NCI-H446 (cell line): ENCODE results near the gene SLC6A15.

Experiments used
- DNase-seq, 2 experiments: peaks; one replicate each; lab custom pipeline; 2025; lab: John Stamatoyannopoulos, UW

SLC6A15 gene

DNA sequence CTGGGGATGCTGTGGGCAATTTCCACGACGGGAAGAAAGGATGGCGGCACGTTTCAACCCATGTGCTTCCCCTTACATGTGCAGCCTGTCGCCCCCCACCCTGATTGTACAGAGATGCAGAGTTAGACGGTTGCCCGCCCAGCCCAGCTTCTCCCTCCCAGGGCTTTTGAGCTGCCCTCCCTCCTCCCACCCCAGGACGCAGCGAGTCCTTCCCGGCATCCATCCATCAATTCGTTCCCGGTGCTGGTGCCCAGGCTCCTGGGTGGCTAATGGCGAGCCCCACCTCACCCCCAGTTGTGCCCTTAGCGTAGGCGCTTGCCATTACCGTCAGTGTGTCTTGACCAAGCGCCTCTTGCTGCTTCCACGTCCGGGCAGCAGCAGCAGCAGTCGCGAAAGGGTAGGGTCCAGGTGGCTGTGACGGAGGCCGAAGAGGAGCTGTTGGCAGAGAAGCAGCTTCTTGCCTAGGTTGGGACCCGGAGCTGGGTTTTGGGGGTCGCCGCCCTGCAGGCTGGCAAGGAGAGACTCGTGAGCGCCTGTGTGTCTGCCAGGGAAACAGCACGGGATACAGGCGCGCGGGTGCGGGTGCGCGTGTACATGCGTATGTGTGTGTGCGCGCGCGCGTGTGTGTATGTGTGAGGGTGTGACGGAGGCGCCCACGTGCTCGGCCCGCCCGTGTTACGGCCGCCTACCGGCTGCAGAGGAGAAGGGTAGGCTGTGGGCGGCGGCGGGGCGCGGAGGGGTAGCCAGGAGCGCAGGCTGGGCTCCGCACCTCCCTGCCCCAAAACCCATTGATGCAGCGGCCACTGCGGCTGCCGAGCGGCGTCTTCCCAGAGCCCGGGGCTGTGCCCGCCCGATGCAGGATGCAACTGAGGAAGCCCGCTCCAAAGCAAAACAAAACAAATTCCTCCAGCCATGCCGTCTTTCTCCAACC, at the start of gene SLC6A15:
Gene SLC6A15, minus strand, starts transcription at position 602 of the 931 bp plus-strand sequence. CDS start 20,679 bp downstream, outside the sequence.
- DNase-seq, result peak; percentile 90 to 91

DNA sequence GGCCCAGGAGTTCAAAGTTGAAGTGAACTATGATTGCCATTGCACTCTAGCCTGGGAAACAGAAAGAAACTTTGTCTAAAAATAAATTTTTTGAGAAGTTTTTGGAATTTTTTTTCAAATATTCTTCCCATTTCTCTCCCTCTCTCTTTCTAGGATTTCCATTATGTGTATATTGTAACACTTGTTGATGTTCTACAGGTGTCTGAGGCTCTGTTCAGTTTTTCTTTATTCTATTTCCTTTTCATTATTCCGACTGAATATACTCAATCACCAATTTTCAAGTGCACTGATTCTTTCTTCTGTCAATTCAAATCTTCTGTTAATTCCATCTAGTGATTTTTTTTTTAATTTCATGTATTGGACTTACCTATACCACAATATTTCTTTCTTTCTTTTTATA, 48.3 kb upstream of the SLC6A15 start:
- no peak for DNase-seq

DNA sequence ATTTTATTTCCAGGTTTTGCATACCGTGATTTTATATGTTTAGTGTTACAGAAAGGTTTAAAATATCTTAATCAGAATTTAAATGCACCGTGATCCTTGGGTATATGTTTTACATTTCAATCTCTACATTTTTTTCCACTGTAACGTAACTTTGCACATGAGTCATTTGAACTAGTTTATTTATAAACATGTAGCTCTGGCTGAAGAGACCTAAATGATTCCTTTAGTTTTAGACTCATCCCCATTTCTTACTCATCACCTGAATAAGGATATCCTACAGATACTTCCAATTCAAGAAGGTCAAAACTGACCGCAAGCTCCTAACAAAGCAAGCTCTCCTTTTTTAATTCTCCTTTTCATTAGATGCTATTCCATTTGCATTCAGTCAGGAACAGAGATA, 42.7 kb upstream of the SLC6A15 start:
- no peak for DNase-seq

DNA sequence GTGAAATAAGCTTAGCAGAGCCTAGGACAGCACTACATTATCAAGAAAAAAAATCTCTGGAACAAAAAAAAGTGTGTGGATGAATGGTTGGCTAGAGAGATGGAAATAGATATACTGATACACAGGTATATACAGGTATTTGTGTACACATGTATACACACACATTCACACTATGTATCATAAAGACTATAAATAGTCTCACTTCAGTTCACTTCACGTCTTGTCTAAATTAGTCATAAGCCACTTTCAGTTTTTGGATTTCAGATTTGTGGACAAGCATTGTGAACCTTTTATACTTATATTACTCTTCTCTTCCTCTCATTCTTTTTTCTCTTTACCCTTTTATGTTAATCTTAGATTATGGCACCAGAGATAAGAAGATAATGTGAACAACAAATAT, 41.8 kb upstream of the SLC6A15 start:
- DNase-seq, result no peak

DNA sequence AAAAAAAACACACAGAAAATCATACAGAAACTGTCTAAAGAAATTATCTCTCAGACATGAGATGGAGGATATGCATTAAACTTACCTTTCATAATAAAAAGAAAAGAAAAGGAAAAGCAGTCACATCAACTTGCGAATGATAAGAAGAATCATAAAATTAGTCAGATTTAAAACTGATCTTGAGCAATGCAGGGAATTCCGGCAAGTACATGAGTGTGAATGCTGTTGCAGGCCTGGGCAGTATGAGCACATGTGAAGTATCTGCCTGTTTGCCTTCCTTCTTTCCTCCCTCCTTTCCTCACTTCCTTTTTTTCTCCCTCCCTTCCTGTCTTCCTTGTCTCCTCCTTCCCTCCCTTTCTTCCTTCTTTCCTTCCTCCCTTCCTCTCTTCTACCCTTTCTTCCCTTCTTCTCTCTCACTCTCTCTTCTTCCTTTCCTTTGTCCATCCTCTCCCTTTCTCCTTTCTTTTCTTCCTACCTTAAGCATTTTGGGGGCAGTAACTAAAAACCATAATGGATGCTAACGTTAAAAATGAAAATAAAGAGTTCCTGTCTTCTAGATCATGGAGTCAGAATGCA, 38.5 kb upstream of the SLC6A15 start:
- no peak for DNase-seq

DNA sequence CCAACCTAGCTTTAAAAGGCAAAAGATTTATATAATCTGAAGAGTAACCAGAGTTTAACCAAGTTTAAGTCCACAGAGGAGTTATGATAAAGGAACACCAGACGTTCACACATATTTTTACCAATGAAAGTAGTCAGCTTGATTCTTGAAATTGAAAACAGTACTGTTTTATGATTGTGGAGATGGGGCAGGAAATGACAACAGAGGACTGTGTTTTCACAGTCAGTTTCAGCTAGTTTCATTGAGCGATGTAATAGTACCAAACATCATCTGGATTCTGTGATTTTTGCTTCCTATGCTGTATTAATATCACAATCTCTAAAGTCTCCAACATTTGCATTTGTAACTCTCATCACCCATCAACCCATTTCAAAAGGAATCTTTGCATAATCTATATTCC, 34.2 kb upstream of the SLC6A15 start:
- no peak for DNase-seq

DNA sequence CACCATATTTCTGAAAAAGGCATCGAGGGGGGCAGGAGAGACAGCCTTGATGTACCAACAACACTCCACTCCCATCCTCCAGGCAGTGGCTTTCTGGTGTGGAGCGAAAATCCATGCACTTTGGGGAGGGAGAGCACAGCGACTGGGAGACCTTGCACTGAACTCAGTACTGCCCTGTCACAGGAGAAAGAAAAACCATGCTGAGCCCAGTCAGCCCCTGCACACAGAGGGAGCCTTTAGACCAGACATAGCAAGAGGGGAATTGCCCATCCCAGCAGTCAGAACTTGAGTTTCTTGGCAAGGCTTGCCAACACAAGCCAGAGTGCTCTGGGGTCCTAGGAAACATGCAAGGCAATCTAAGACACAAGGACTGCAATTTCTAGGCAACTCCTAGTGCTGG, 24.8 kb upstream of the SLC6A15 start:
- no peak for DNase-seq

DNA sequence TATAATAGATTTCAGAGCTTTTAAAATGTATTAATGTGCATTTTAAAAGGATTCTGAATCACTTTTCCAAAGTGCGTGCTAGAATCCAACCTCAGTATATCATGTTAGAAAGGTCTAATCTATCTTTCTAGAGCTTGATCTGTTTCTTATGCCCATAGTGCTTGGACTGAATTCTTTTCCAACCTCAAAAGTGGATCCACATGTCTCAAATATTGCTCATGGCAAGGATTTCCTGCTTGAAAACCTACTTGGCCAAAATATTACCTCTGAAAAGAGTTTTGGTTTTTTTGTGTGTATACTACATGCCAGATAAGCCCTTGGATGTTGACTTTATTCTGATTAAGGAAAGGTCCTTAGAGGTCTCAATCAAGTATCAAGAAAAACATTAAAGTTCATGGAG, 16.9 kb upstream of the SLC6A15 start:
- DNase-seq, result no peak

DNA sequence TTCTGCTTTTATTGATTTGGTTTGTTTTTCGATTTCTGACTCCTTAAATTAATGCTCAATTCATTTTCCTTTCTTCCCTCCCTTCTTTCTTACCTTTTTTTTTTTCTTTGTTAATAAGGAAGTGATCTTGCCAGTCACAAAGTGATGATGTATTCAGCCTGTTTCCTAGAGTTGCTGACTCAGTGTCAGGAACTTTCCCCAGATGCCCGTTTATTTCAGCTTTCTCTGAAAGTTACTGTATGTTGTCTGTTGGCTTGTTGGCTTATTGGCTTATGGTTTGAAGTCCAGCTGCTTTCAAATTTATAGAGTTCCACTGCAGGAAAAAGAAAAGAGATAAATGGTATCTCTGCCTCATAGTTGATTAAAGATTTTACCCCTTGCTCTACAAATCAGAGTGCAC, 12.4 kb upstream of the SLC6A15 start:
- DNase-seq, result peak in 1 of 2 experiments; percentile 3

DNA sequence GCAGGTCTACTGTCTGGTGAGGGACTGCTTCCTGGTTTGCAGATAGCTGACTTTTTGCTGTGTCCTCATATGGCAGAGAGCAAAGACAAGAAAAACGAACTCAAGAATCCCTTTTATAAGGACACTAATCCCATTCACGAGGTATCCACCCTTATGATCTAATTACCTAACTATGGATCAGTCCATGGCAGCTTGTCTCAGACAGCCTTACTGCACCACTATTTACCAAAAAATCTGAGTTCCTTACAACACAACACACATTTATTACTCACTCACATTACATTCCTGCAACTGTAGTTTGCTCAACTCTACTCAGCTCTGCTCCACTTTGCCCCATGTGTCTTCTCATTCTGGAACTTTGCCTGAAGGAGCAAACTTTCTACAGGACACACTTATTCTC, 10.1 kb upstream of the SLC6A15 start:
- no peak for DNase-seq

DNA sequence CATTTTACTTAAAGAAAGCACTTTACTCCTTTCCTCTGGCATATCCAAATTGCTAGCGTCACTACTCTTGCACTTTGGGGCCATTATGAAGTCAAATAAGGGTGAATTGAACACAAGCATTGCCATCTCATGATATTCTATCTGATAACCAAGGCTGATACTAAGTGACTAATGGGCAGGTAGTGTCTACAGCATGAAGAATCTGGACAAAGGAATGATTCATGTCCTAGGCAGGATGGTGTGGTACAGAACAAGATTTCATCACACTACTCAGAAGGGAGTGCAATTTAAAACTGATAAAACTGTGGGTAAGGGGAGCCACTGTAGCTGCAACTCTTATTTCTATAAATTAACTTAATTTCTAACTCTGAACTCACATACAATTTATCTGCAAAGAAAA, 7.7 kb upstream of the SLC6A15 start:
- DNase-seq, result no peak

DNA sequence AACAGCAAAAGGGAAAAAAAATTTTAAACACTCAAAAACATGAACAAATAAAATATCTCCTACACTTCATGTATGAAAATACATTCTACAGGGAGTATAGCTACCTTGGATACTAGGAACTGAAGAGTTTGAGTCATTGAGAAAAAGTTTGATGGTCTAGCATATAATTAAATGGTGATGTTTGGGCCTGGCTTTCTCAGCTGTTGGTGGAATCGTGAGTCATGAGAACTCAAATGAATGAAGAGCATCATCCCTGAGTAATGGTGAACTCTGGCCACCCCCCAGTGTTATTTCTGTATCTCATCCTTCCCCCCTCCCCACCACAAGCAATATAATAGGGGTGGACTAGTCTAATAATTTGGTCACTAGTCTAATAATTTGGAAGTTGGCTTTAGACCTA, 6.7 kb upstream of the SLC6A15 start:
- no peak for DNase-seq

DNA sequence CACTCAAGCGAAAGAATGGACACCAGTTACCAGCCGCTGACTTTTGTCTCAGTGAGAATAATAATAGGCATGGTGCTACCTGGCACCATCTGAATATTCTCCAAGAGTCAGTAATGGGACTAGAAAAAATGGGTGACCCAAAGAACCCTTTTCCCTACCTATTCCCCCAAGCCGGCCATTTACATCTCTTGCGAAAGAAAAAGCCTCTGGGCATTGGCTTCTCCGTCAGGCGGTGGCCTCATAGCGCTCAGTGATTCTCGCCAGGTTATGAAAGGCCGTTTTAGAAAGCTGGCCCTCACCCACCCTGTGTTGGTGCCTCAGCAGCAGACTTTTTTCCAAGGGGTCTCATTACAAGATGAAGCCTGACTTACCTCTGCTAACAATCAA, 523 bp upstream of the SLC6A15 start:
- DNase-seq, result peak in 1 of 2 experiments; percentile 30

DNA sequence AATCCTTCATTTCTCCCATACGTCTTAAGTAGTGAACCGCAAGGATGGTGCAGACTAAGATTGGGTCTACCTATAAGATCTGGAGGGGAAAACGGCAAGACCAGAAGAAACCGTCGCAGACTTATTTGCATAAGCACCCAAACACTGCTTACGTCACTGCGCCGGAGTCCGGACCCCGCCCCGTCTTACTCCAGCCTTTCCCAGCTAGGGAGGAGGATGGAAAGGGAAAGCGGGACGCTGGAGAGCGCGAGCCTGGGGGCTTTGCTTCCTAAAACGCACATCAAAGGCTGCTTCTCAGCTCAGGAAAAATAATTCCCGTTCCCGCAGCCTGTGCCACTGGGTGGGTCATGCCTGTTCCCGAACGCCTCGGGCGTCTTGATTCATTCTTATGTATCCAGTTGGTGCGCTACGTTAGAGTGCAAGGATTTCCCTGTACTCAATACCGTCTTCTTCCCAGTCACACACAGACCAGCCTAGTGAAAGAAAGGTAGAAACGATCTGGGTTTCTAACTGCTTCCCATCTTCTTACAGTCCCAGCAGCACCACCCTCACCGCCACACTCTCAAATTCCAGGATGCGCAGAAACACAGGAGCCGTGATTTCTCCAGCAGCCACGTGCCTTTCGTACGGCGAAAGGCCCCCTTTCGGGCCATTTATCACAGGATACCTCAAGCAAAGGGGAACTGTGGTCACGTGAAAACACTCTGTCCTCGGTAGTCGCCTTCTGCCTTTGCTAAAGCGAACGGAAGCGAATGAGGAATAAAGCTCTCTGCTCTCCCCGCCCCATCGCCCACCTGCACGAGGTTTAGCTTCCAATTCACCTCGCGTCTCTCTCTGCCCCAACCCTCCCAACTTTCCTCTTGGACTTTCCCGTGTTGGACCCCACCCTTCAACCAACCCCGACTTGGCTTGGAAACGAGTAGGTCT, 1.1 kb downstream of the SLC6A15 start:
- DNase-seq, result peak; percentile 77 to 80

DNA sequence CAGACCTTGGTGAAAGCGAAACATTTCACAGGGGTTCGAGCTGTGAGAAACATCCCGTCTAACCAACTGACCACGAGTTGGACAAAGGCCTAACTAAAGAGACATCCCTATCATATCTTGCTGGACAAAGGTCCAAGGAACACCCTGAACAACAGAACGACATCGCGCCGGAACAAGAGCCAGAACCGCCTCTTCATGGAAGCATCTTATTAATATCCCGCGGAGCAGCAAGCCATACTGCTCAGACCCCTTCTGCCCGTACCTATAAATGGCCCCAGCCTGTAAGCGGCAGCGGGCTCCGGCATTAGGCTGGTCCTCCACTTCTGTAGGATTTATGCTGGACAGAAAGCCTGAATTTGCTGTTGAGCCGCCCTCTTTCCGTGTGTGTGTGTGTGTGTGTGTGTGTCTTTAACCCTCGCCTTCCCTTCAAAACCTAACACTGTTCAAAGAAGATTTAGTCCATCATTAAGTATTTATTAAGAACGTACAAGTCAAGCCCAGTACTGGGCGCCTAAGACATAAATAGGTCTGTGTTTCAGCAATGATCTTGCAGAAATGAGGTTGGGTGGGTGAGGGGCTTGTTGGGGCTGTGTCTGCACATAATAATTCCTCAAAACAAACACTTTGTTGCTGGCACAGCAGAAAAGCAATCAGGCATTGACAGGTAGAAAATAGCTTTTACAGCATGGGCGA, 1.9 kb downstream of the SLC6A15 start:
- DNase-seq, result no peak

DNA sequence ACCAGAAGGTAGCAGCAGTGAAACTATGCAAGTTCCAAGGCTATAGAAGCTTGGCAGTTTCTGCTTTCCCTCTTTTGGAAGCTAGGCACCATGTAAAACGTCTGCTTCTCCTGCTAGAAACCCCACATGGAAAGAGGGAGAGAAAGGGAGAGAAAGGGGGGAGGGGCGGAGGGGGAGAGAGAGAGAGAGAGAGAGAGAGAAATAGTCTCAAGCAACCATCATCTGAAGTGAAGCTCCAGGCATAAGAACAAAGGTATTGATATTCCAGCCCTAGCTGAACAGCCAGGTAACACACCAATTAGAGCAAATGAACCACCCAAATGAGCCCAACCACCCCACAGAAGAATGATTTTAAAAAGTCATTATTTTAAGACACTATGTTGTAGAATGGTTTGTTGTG, 8.5 kb downstream of the SLC6A15 start:
- DNase-seq, result no peak

DNA sequence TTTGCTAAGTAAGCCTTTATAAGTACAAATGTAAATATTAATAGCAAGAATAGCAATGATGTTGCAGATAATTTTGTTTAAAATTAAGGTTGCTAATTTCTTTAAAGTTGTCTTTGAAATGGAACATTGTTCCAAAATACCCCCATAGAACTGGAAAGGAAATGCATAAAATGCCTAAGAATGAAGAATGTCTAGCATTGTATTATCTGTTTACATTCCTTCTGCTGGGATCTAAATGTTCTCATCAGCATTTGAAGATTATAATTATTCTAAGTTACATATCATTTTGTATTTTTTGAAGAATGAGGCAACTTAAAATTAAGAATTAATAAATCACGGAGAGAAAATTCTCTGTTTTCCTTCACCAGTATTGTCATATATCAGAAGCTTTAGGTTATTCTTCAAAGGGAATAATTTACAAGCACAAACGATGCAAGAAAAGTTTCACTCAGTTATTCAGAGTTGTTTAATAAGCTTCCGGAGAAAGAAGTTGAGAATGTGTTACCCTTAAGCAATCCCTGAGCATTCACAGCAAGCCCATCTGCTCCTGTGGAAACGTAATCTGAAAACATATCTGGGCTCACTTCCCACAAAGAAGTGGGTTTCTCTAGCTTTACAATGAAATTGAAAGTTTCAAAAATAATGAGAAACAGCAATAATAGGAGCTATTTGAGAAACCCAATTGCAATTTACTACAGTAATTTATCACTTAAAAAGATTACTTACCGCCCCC, 21.3 kb downstream of the SLC6A15 start:
- peak in 1 of 2 experiments; percentile 13 for DNase-seq

DNA sequence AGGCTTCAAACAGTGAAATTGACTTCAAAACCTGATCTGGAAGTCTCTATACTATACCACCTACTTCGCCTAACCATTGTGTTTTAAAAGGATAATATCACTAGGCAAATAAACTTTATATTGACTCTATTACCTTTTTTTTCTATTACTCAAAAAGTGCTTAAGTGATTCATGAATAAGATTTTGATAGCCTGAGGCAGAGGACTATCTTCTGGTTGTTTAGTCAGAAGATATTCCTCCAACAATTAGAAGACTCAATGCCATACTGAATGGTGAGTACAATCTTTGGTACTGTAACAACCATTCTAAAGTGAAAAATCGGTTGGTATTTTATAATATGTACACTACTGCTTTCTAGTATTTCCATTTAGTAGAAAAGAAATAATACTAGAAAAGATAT, 22.8 kb downstream of the SLC6A15 start:
- no peak for DNase-seq

DNA sequence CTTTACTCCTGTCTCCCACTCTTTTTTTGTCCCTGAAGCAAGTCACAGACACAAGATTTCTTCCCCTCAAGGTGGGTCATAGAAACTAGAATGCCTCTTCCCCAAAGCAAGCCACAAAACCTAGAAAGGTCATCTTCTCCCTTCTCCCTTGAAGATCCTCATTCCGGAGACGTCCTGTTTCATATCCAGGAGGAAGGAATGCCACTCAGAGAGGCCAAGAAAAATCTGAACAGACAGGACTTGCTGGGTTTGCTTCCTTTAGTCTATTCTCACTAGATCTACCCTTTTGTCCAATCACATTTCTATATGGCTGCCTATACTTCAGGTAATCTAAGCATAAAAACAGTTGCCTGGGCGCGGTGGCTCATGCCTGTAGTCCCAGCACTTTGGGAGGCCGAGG, 23.7 kb downstream of the SLC6A15 start:
- no peak for DNase-seq

DNA sequence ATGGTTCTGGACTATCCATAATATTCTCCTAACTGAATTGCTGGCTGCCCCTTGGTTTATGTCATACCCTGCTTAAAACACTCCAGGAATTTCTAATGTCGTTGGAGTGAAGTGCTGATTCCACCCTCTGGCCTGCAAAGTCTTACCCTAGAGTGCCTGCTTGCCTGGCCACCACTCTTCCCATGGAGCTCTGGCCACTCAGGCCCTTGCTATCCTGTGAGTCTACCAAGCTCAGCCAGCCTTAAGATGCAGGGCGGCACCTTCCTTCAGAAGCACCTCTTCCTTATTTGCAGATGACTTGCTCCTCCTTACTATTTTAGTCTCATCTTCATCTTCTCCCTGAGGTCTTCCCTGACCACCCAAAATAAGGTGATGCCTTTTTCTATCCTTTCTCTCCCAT, 35.3 kb downstream of the SLC6A15 start:
- no peak for DNase-seq

DNA sequence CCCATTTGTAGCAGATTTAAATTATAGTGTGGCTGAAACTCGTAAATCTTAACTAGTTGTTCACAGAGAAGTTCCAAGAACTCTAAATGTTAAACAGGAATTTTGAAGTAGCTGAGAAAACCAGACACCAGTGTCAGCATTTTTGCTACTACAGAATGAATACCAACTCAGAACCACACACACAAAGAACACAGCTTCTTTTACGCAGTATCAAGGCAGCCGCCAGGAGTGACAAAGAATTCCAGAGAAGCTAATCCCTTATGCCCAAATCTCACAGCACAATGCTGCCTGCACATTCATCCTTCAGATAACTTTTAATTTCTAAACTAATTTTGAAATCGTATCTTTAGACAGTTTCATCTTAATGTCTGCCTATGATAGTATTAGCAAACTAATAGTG, 37.4 kb downstream of the SLC6A15 start:
- DNase-seq, result no peak
